Measurements from ENCODE around the gene LHFPL3. TPM values are rescaled to one million over a fixed set of nuclear protein-coding genes. Genes with fewer than 3 reads are reported as not detected.

Gene LHFPL3
- polyA plus RNA-seq, 1 of the 3 experiments (the other 2 are of a cell fraction) = not detected

- TF ChIP-seq IRF3 (IDR thresholded peaks at IDR 0.05; ENCODE audit: low read depth, low read length) = no peak
- TF ChIP-seq, protein P1, sequence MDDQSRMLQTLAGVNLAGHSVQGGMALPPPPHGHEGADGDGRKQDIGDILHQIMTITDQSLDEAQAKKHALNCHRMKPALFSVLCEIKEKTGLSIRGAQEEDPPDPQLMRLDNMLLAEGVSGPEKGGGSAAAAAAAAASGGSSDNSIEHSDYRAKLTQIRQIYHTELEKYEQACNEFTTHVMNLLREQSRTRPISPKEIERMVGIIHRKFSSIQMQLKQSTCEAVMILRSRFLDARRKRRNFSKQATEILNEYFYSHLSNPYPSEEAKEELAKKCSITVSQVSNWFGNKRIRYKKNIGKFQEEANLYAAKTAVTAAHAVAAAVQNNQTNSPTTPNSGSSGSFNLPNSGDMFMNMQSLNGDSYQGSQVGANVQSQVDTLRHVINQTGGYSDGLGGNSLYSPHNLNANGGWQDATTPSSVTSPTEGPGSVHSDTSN (IDR thresholded peaks at IDR 0.05) = no peak
- TF ChIP-seq SMC3 (IDR thresholded peaks at IDR 0.05; ENCODE audit: low read depth, low read length) = no peak
- TF ChIP-seq, protein P2, sequence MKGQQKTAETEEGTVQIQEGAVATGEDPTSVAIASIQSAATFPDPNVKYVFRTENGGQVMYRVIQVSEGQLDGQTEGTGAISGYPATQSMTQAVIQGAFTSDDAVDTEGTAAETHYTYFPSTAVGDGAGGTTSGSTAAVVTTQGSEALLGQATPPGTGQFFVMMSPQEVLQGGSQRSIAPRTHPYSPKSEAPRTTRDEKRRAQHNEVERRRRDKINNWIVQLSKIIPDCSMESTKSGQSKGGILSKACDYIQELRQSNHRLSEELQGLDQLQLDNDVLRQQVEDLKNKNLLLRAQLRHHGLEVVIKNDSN (IDR thresholded peaks at IDR 0.05; ENCODE audit: borderline replicate concordance, low read depth) = no peak
Observed at GRCh38 chr7:104450861-104451260, 122.5 kb downstream of the LHFPL3 start (continued).

DNA sequence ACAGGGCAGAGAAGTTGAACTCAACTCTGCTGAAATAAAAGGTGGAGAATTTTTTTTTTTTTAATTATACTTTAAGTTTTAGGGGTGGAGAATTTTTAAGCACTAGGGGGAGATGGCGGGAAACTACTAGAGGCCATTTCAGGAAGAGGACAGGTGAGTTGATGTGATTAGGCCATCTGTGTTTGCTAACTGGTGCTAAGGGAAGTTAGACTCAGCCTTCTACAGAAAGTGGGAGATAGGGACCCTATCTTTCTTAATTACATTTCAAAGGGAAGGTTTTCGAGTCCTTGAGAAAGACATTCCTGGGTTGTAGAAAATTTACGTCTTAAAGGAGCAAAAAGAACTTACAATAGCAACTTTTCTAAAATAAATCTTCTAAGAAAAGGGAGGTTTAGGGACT lies 124.8 kb downstream of the LHFPL3 start:
- no peak overlapping the region for H3K9ac ChIP-seq
- WGBS (ENCODE audit: low lambda C conversion rate) = 0% methylated on average over 3 of the region's 3 CpGs
- H3K36me3 ChIP-seq (replicated peaks in 1 of 2; ENCODE audit: control insufficient read depth in 1 of 2, insufficient read depth in 2 of 2, low read length in 1 of 2) = no peaks in the 10 kb centered on the region
- no peaks in the 10 kb centered on the region for H3K9me3 ChIP-seq
- DNase-seq = no peak
- H3K4me3 ChIP-seq (ENCODE audit: low read depth in 2 of 2, low read length in 1 of 2) = no peak overlapping the region
- H3F3A ChIP-seq (replicated peaks; ENCODE audit: insufficient read depth) = no peaks in the 10 kb centered on the region
- H3K9me2 ChIP-seq = no peaks in the 10 kb centered on the region
- no peak overlapping the region for H3K27ac ChIP-seq (ENCODE audit: low read depth in 2 of 2, low read length in 1 of 2)
- H3K79me2 ChIP-seq (ENCODE audit: insufficient read depth) = no peaks in the 10 kb centered on the region
- H3K4me1 ChIP-seq (ENCODE audit: control insufficient read depth in 1 of 2, insufficient read depth in 2 of 2, low read depth in 1 of 2, low read length in 1 of 2) = 0 out of 4 replicates have a peak, but pooled peaks cover 0 to 3% of the 10 kb centered on the region in 2 experiments
- ChIA-PET CTCF (no interaction called here), POLR2A (no interaction called here)
- H3K27me3 ChIP-seq (ENCODE audit: insufficient read depth) = 0 out of 2 replicates have a peak, but pooled peaks cover 2% of the 10 kb centered on the region
- no peak overlapping the region for H2AFZ ChIP-seq (ENCODE audit: low read depth)
- H4K20me1 ChIP-seq (ENCODE audit: insufficient read depth) = no peaks in the 10 kb centered on the region
- TF ChIP-seq MXI1 (IDR thresholded peaks at IDR 0.05; ENCODE audit: low read depth, low read length) (no peak), NFIC (IDR thresholded peaks at IDR 0.05; ENCODE audit: borderline replicate concordance) (no peak), EP300 (IDR thresholded peaks at IDR 0.05; ENCODE audit: borderline replicate concordance in 1 of 2, low read depth in 1 of 2, low read length in 1 of 2) (no peak), SIN3A (IDR thresholded peaks at IDR 0.05; ENCODE audit: borderline replicate concordance, low read depth, low read length) (no peak), FOSL2 (IDR thresholded peaks at IDR 0.05; ENCODE audit: borderline replicate concordance, low read depth) (no peak), FOXJ3 (CRISPR knock-in tag; IDR thresholded peaks at IDR 0.05) (no peak), YY1 (IDR thresholded peaks at IDR 0.05; ENCODE audit: low read depth) (no peak)
- TF ChIP-seq, protein P3, sequence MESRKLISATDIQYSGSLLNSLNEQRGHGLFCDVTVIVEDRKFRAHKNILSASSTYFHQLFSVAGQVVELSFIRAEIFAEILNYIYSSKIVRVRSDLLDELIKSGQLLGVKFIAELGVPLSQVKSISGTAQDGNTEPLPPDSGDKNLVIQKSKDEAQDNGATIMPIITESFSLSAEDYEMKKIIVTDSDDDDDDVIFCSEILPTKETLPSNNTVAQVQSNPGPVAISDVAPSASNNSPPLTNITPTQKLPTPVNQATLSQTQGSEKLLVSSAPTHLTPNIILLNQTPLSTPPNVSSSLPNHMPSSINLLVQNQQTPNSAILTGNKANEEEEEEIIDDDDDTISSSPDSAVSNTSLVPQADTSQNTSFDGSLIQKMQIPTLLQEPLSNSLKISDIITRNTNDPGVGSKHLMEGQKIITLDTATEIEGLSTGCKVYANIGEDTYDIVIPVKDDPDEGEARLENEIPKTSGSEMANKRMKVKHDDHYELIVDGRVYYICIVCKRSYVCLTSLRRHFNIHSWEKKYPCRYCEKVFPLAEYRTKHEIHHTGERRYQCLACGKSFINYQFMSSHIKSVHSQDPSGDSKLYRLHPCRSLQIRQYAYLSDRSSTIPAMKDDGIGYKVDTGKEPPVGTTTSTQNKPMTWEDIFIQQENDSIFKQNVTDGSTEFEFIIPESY (IDR thresholded peaks at IDR 0.05; ENCODE audit: borderline replicate concordance, low read depth) = no peak
- TF ChIP-seq, protein P4, sequence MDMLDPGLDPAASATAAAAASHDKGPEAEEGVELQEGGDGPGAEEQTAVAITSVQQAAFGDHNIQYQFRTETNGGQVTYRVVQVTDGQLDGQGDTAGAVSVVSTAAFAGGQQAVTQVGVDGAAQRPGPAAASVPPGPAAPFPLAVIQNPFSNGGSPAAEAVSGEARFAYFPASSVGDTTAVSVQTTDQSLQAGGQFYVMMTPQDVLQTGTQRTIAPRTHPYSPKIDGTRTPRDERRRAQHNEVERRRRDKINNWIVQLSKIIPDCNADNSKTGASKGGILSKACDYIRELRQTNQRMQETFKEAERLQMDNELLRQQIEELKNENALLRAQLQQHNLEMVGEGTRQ (IDR thresholded peaks at IDR 0.05; ENCODE audit: borderline replicate concordance, low read depth, low read length) = no peak
- TF ChIP-seq, protein P5, sequence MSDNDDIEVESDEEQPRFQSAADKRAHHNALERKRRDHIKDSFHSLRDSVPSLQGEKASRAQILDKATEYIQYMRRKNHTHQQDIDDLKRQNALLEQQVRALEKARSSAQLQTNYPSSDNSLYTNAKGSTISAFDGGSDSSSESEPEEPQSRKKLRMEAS (IDR thresholded peaks at IDR 0.05; ENCODE audit: low read depth) = no peak
- no peak overlapping the region for H3K4me2 ChIP-seq

Data from SK-N-SH (cell line).